GM18502 (cell line): Measurements from ENCODE around the gene MCAM.

Experiments used
- ATAC-seq: cut with Tn5 transposase; IDR thresholded peaks from one replicate; pipeline ENCODE4 v1.9.1; 2021; ENCODE audit warnings: mild to moderate bottlenecking; ENCODE audit not compliant: unreplicated experiment, poor library complexity

MCAM gene

DNA sequence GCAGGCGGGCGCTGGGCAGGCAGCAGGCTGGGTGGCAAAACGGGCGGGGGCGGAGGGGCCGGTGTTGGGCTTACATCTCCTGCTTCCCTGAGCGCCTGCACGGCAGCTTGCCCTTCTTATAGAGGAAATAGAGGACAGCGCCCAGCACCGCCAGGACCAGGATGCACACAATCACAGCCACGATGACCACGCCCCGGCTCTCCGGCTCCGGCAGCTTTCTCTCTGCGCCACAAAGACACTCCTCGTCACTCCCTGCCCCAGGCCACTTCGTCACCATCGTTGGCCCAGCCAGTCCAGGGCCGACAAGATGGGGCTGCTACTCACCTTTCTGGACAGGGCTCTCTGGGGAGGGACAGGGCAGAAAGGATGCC, 6.3 kb downstream of the MCAM start:
- no peak for ATAC-seq

DNA sequence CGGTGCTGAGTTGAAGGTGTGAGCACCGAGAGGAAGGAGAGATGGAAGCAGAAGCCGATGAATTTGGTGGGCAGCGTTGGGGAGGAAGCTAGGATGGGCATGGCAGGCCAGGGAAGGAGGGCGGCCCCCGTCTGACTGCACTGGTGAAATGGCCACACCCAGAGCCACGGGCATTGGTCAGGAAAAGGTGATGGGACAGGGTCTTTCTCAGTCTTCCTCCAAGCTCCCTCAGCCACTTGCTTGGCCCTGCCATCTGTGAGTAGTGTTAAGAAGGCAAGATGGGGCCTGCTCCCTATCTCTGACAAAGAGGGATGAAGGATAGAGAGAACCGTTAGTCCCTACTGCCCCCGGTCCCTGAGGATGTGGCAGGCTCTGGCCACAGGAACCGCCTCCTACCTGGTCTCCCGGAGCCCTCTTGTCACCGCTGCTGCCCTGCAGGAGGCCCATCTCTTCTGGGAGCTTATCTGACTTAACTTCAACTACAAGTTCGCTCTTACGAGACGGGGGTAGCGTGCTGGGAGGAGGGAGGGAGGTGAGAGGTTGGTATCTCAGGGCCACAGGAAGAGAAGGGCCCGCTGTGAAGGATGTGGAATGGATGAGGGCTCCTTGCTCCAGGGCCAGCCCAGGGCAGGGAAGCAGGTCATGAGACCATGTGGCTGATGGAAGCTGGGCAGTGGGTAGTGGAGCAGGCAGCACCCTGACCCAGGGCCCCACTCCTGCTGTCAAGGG, 6.8 kb downstream of the MCAM start:
- no peak for ATAC-seq

DNA sequence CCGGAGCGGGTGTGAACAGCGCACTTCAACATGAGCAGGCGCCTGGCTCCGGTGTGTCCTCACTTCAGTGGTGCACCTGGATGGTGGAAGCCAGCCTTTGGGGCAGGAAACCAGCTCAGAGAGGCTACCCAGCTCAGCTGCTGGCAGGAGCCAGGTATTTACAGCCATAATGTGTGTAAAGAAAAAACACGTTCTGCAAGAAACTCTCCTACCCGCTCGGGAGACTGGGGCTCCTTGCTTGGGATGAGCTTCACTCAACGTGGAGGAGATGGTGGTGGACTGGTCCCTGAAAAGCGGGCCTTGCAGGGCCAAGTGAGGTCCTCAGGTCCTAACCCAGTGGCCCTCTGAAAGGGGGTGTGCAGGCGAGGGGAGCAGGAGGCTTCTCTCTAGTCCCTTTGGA, 7.5 kb downstream of the MCAM start:
- no peak for ATAC-seq

DNA sequence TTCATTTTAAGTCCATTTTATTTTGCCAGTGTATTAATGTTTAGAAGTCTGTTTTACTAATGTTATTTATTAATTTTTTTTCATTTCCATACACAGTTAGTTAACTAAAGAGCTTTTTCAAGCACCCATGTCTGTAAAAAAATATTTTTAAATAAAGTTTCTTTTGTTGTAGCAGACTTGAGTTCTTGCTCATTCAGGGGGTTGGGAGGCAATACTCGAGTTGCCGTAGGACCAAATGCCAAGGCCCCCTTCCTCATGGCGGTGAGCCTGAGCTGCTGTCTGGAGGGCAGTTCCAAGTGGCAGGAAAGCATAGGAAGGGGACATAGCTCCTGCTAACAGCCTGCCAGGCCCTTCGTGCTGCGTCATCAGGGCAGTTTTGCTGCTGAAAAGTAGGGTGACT, 9.0 kb downstream of the MCAM start:
- ATAC-seq = no peak

DNA sequence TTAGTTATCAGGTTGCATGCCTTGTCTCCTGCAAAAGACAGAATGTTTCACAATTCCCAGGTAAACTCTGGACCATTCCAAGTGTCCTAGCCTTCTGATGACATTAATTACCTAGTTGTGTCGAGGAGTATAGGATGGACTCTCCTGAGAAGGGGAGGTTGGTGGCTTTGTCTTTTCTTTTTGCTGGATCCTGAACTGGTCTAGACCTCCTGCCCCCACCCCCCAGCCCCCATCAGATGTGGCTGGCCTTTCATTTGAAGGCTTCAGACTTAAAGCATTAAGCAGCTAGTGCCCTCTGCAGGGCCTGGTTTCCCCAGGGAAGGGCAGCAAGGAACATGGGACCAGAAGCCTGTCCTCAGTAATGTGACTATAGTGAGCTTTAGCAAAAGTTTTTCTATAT, 9.7 kb downstream of the MCAM start:
- ATAC-seq = no peak

DNA sequence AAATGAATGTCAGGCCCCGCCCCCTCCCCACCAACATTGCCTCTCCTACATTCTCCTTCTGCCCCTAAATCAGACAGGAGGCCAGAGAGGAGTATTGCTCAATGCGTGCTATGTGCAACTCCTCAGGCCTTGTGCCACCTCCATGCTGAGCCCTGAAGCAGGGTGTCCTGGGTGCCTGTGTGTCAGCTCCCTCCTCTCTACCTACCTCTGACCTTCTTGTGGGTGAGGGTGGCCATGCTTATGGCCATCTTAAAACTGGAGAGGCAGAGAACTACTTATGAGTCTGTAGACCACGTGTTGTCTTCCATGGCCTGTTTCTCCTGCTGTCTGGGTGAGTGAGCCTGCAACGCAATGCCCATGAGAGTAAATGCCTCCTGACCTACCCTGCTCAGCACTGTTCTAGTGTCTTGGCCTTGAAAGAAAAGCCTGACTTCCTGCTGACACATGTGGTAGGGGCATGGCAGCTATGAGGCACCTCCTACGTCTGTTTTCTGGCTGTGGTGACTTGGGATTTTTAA, 10.5 kb downstream of the MCAM start:
- ATAC-seq = no peak

DNA sequence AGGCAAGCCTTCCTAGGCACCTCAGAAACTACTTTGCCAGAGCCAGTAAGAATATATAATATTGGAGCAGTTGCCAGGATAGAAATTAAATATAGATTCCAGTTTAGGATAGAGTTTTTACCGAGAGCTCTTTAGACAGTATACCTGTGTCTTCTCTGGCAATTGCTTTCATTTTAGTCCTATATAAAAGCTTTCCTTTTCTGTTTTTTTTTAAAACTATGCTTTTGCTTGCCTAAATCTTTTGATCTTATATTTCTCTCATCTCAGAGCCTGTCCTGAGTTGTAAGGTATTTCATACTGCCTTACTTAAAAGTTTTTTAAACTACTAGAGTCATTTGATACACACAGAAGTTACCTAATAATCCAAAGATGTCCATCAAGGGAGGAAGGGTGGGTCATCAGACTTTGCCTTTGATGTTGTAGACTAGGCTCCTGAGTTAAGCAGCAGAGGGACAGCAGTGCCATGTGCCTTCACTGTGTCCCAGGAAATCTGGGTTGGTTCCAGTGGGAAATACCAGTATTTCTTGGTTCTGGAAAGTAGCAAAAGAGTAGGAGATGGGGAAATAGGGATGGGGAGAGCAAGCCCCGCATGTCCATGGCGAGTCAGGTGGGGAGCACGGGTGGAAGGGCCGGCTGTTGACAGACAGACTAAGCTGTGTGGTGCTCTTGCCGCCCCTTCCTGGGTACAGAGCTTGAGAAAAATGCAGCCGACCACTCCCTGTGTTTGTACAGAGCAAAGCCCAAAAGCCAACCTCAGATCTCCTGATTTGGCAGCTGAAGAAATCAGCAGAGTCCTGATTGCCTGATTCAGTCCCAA, 11.2 kb downstream of the MCAM start:
- no peak for ATAC-seq

DNA sequence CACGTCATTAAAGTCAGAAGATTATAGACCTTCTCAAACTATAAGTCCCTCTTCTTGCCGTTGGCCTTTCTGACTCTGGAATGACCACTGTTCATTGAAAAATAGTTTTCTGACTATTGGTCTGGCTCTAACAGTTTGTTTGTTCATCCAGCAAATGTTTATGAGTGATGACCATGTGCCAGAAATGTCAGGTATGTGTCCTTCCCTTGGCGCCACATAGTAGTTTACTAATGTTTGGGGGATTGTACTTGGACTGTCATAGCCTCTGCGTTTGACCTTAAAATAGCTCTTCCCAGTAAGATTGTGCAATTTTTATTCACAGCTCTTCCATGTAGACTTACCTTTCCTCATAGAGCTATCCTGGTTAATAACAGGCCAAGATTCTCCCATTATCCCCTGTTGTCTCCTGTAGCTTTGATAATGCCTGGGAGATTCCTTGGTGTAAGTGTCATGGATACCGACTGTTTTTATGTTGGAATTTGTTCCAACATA, 13.7 kb downstream of the MCAM start:
- no peak for ATAC-seq

DNA sequence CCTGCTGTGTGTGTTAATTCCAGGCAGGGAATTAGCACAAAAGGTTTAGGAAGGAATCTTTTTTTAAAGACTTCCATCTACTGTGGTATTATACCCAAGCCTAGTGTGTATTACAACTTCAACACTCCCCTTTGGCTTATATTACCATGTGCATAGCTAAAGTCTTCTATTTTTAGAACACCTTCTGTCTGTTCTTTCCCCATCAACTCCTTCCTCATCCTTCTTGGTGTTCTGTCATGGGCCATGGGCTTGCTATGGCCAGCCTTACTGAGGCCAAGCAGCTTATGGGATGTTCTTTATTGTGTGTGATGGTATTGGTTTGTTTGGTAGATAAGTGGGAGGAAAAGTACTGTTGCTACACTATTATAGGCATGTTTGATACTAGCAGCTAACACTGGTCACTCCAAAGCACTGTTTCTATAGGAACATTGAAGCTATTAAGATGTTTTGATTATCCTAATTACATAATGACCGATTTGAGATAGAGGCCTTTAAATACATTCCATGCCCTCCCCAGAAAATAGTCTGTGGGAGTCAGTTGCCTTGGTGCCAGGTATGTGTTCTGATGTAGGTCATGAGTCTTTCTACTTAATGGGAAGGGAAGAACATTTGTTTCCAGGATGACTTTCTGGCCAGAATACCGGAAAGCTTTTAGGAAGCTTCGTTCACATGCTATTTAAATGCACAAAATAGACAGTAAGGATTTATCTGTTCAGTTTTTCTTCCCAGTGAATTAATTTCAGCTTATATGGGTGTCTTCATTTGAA, 16.5 kb downstream of the MCAM start:
- no peak for ATAC-seq

DNA sequence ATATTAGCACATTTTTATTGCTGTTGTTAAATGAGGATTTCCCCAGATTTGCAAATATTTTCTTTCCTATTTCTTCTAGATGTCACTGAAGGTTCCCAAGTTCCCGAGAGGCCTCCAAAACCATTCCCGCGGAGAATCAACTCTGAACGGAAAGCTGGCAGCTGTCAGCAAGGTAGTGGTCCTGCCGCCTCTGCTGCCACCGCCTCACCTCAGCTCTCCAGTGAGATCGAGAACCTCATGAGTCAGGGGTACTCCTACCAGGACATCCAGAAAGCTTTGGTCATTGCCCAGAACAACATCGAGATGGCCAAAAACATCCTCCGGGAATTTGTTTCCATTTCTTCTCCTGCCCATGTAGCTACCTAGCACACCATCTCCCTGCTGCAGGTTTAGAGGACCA, 17.5 kb downstream of the MCAM start:
- ATAC-seq = no peak

DNA sequence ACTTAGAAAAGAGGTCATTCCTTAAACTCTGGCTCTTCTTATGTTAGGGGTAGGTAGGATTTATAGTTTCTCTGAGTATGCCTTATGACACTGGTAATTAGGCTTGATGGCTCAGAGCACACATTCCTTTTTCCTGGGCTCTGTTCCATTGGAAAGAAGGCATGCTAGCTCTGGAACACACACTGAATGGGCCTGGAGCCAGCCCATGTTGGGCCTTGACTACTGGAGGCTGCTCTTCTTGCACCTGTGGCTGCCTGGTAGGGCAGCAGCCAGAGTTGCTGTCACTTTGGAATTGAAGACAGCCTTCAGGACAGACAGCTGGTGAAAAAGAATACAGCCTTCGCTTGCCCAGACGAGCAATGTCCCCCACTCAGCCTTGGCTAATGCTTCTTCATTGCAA, 18.2 kb downstream of the MCAM start:
- ATAC-seq = no peak

DNA sequence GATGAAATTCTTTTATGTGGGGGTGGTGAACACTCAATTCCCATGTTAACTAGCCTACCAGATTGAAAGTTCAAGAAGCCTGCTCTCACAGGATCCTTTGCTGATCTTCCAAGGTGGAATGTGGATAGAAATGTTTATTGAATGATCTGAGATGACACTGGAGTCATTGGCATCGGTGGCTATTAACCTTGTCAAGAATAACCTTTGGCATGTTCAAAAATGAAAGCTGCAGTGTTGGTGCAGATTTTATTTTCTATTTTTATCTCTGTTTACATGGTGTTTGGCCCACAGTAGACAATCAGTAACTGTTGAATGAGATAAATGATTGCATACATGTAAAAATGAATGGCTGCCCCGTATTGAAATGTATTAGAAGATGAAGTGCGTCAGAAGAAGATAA, 19.0 kb downstream of the MCAM start:
- no peak for ATAC-seq

DNA sequence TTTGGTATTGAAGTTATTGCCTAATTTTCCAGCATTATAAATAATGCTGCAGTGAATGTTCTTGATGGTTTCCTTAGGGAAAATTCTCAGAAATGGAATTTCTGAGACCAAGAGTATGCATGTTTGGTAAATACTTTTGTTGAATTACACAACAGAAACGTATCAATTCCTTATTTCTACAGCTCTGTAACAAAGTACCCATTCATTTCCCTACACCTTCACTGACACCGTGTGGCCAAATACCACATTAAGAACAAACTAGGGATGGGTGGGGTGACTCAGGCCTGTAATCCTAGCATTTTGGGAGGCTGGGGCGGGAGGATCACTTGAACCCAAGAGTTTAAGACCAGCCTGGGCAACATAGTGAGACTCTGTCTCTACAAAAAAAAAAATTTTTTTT, 21.8 kb downstream of the MCAM start:
- ATAC-seq = no peak

DNA sequence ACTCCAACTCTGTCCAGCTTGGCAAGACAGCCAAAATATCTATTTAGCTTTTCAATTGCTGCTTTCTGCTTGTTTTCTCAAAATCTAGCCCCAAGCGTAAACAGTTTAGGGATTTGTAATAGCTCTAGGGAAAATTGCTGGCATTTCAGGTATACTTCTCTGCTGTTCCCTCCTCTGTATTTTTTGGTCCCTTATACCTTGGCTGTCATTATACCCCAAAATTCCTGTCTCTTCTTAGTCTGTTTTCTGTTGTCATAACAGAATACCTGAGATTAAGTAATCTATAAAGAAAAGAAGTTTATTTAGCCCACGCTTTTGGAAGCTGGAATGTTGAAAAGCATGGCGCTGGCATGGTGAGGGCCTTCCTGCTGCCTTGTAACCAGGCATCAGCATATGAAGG, 23.5 kb downstream of the MCAM start:
- no peak for ATAC-seq

DNA sequence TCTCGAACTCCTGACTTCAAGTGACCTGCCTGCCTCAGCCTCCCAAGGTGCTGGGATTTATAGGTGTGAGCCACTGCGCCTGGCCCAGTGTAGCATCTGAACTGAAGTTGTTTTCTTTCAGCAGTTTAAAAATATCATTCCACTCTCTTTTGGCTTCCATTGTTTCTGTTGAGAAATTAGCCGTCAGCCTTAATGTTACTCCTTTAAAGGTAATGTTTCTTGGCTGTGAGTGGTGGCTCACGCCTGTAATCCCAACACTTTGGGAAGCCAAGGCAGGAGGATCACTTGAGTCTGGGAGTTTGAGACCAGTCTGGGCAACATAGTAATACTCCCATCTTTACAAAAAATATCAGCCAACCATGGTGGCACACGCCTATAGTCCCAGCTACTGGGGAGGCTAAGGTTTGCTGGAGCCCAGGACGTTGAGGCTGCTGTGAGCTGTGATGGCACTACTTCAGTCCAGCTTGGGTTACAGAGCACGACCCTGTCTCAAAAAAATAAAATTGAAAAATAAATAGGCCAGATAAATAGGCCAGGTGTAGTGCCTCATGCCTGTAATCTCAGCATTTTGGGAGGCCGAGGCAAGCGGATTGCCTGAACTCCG, 25.9 kb downstream of the MCAM start:
- ATAC-seq = no peak

DNA sequence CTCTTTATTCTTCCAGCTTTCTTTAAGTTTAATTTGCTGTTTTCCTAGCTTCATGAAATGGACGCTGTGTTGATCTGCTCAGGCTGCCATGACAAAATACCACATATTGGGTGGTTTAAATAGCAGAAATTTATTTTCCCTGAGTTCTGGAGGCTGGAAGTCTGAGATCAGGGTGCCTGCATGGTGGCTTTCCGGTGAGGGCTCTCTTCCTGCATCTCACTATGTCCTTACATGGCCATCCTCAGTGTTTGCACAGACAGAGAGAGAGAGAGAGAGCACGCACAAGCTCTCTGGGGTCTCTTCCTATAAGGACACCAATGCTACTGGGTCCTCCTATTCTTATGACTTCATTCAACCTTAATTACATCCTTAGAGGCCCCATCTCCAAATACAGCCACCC, 28.7 kb downstream of the MCAM start:
- ATAC-seq = no peak

DNA sequence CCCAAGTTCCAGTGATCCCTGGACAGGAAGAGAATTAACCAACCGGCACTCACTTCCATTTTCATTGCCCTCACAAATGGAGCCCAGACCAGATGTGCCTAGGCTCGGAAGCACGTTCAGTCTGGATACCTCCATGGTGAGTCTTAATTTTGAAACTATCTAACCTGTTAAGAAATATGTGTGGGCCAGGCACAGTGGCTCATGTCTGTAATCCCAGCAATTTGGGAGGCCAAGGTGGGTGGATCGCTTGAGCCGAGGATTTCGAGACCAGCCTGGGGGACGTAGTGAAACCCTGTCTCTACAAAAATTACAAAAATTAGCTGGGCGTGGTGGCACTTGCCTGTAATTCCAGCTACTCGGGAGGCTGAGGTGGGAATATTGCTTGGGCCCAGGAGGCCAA, 31.5 kb downstream of the MCAM start:
- no peak for ATAC-seq

DNA sequence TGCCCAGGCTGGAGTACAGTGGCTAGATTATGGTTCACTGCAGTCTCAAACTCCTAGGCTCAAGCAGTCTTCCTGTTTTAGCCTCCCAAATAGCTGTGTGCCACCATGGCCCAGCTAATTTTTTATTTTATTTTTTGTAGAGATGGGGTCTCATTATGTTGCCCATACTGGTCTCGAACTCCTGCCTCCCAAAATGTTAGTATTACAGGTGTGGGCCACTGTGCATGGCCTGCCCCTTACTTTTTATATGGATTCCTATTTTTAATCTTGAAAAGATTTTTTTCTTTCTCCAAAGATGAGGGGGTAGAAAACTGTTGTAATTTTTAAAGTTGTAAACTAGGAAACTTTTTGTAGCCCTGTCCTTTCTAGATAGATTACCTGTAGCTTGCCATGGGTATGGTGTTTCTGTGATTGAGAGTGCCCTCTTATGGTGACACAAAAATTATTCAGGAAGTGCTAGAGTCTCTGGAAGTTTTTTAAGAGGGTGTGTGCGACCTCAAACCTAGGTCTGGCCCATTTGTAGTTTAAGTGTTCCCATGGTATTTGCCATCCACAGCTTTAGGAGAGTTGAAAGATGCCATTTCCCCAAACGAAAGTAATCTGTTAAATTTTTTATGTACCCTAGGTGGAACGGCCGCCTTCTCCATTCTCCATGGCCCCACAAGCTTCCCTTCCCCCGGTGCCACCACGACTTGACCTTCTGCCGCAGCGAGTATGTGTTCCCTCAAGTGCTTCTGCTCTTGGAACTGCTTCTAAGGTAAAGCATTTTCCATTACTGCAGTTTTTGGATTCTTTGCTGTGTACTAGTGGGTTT, 32.4 kb downstream of the MCAM start:
- ATAC-seq = no peak

DNA sequence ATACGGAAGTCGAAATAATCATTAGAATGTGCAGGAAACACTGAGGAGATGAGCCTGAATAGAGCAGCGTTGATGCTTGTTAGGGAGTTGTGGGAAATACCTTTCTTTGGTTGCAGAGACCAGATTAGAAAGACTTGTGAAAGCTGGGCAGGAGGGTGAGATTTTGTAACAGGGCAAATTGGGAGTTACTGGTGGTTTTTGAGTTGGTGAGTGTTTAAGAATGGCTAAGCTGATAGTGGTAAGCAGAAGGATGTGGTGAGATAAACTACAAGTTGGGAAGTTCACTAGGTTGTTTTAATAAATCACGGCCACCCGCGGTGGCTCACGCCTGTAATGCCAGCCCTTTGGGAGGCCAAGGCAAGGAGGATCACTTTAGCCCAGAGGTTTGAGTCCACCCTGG, 34.4 kb downstream of the MCAM start:
- ATAC-seq = no peak

DNA sequence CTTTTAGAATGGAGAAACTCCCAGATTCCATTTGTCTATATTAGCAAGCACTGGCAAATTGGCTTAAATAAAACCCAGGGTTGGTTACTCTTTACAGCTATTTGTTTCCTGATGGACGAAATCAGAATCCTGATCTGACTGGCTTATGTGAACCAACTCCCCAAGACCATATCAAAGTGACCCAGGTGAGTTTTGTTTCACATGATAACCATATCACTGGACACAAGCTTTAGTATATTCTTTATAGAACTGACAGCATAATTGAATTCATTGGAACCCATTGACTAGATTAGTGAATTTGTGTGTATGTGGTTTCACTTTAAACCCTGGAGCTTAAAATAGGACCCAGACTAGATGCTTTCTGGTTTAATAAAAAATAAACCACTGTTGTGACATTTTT, 39.3 kb downstream of the MCAM start:
- ATAC-seq = no peak
